ENCODE data around the gene TNS2.

Gene TNS2

DNA sequence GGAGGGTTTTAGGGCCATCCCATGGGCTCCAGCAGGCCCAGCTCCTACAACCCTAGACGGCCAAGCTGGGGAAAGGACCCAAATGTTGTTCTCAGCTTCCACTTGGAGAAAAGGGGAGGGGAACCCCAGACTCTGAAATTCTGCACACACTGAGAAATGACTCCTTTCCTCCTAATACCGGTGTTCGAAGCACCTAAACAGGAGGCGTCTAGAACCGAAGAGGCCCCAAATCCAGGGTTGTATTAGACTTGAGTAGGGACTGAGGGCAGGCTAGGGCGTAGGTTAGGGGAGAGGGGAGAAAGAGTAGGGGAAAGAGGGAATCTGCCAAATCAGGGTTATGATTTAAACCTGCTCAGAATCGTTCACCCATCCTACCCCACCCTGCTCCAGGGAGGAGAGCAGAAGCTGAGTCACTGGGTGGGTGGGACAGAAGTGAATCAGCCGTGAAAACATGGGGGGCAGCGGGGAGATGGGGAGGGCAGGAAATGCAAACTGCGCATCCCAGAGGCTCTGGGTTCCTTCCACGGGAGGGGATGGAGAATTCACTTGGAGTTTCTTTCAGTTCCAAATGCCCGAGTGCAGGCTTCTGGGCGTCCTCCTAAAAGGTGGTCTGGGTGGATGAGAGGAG, 48.6 kb downstream of the TNS2 start:
- DNase-seq (no peak), ATAC-seq (ENCODE audit: insufficient read depth, low read depth) (no peak)
- TF ChIP-seq, protein P1, sequence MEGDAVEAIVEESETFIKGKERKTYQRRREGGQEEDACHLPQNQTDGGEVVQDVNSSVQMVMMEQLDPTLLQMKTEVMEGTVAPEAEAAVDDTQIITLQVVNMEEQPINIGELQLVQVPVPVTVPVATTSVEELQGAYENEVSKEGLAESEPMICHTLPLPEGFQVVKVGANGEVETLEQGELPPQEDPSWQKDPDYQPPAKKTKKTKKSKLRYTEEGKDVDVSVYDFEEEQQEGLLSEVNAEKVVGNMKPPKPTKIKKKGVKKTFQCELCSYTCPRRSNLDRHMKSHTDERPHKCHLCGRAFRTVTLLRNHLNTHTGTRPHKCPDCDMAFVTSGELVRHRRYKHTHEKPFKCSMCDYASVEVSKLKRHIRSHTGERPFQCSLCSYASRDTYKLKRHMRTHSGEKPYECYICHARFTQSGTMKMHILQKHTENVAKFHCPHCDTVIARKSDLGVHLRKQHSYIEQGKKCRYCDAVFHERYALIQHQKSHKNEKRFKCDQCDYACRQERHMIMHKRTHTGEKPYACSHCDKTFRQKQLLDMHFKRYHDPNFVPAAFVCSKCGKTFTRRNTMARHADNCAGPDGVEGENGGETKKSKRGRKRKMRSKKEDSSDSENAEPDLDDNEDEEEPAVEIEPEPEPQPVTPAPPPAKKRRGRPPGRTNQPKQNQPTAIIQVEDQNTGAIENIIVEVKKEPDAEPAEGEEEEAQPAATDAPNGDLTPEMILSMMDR (IDR thresholded peaks at IDR 0.05; ENCODE audit: borderline replicate concordance, extremely low read depth, low read length, poor library complexity, severe bottlenecking) = no peak
- TF ChIP-seq EZH2 (IDR thresholded peaks at IDR 0.05; ENCODE audit: borderline replicate concordance, low read depth, low read length, severe bottlenecking) = no peak
- peak overlapping the region; percentile 80 for H3K4me2 ChIP-seq (ENCODE audit: insufficient read depth, low read length)
- peaks cover 20% of the 10 kb centered on the region for H3K4me1 ChIP-seq (ENCODE audit: insufficient read depth, low read length)
- H3K4me3 ChIP-seq (ENCODE audit: low read depth in 1 of 2, low read length in 2 of 2) = peak overlapping the region in 1 of 2 experiments; percentile 53; a peak in 2 of 4 replicates
- no peak overlapping the region for H3K27ac ChIP-seq (ENCODE audit: low read length)
- H3K36me3 ChIP-seq (ENCODE audit: insufficient read depth, low read length) = no peaks in the 10 kb centered on the region
- peaks cover 7% of the 10 kb centered on the region; the same call in 1 of the 2 replicates for H4K20me1 ChIP-seq (ENCODE audit: insufficient read depth, low read length)
- no peak overlapping the region for H2AFZ ChIP-seq (ENCODE audit: low read depth, low read length)
- H3K27me3 ChIP-seq (ENCODE audit: insufficient read depth, low read length, poor library complexity) = peaks cover 42% of the 10 kb centered on the region
- H3K9me3 ChIP-seq (ENCODE audit: insufficient read depth, low read length, severe bottlenecking) = no peaks in the 10 kb centered on the region
- H3K9ac ChIP-seq (ENCODE audit: low read depth, low read length) = peak overlapping the region; percentile 33; the same call in 1 of the 2 replicates
- no peaks in the 10 kb centered on the region for H3K79me2 ChIP-seq (ENCODE audit: insufficient read depth, low read length)

GRCh38 chr12:53099071-53099882, 49.4 kb downstream of the TNS2 start:
- Histone ChIP-seq H3K9ac (ENCODE audit: low read depth, low read length) (no peak overlapping the region), H3K4me3 (ENCODE audit: low read depth in 1 of 2, low read length in 2 of 2) (no peak overlapping the region), H3K79me2 (ENCODE audit: insufficient read depth, low read length) (no peaks in the 10 kb centered on the region), H4K20me1 (ENCODE audit: insufficient read depth, low read length) (peaks cover 7% of the 10 kb centered on the region; the same call in 1 of the 2 replicates), H3K9me3 (ENCODE audit: insufficient read depth, low read length, severe bottlenecking) (no peaks in the 10 kb centered on the region), H2AFZ (ENCODE audit: low read depth, low read length) (peak overlapping the region; percentile 59; the same call in 1 of the 2 replicates), H3K4me1 (ENCODE audit: insufficient read depth, low read length) (peaks cover 20% of the 10 kb centered on the region), H3K27me3 (ENCODE audit: insufficient read depth, low read length, poor library complexity) (peaks cover 37% of the 10 kb centered on the region), H3K4me2 (ENCODE audit: insufficient read depth, low read length) (no peak overlapping the region), H3K27ac (ENCODE audit: low read length) (no peak overlapping the region), H3K36me3 (ENCODE audit: insufficient read depth, low read length) (no peaks in the 10 kb centered on the region)
- peak; percentile 85 for DNase-seq
- ATAC-seq (ENCODE audit: insufficient read depth, low read depth) = peak; percentile 69
- TF ChIP-seq, protein P1 (IDR thresholded peaks at IDR 0.05; ENCODE audit: borderline replicate concordance, extremely low read depth, low read length, poor library complexity, severe bottlenecking) = peak; percentile 91
- no peak for TF ChIP-seq EZH2 (IDR thresholded peaks at IDR 0.05; ENCODE audit: borderline replicate concordance, low read depth, low read length, severe bottlenecking)

GRCh38 chr12:53100466-53101151, 50.7 kb downstream of the TNS2 start:
- ATAC-seq (ENCODE audit: insufficient read depth, low read depth) (no peak), DNase-seq (no peak)
- H3K4me3 ChIP-seq (ENCODE audit: low read depth in 1 of 2, low read length in 2 of 2) = no peak overlapping the region
- no peaks in the 10 kb centered on the region for H3K36me3 ChIP-seq (ENCODE audit: insufficient read depth, low read length)
- H3K4me2 ChIP-seq (ENCODE audit: insufficient read depth, low read length) = no peak overlapping the region
- no peaks in the 10 kb centered on the region for H3K79me2 ChIP-seq (ENCODE audit: insufficient read depth, low read length)
- no peak overlapping the region for H3K9ac ChIP-seq (ENCODE audit: low read depth, low read length)
- H3K9me3 ChIP-seq (ENCODE audit: insufficient read depth, low read length, severe bottlenecking) = no peaks in the 10 kb centered on the region
- no peak overlapping the region for H2AFZ ChIP-seq (ENCODE audit: low read depth, low read length)
- H3K4me1 ChIP-seq (ENCODE audit: insufficient read depth, low read length) = peaks cover 20% of the 10 kb centered on the region
- TF ChIP-seq EZH2 (IDR thresholded peaks at IDR 0.05; ENCODE audit: borderline replicate concordance, low read depth, low read length, severe bottlenecking) = no peak
- TF ChIP-seq, protein P1 (IDR thresholded peaks at IDR 0.05; ENCODE audit: borderline replicate concordance, extremely low read depth, low read length, poor library complexity, severe bottlenecking) = no peak
- H4K20me1 ChIP-seq (ENCODE audit: insufficient read depth, low read length) = peaks cover 7% of the 10 kb centered on the region; the same call in 1 of the 2 replicates
- peaks cover 37% of the 10 kb centered on the region for H3K27me3 ChIP-seq (ENCODE audit: insufficient read depth, low read length, poor library complexity)
- H3K27ac ChIP-seq (ENCODE audit: low read length) = no peak overlapping the region

Measured in DND-41 (cell line).